D721Med (cell line): ENCODE data around the gene LRRFIP2.

Experiments used
- DNase-seq: peaks from one replicate; pipeline ENCODE4 v3.0.0; 2011; ENCODE audit warnings: low spot score; ENCODE audit not compliant: insufficient read length
- FAIRE-seq: peaks from 2 replicates; lab custom pipeline; 2011; peaks lifted over from hg19 to GRCh38; lab: Jason Lieb, UNC
- TF ChIP-seq, protein P1 (sequence below): IDR thresholded peaks from 2 replicates; pipeline ENCODE4 v1.5.1; 2012; ENCODE audit warnings: mild to moderate bottlenecking, control low read depth; ENCODE audit not compliant: insufficient read depth; ENCODE audit errors: missing control alignments

LRRFIP2 gene

DNA sequence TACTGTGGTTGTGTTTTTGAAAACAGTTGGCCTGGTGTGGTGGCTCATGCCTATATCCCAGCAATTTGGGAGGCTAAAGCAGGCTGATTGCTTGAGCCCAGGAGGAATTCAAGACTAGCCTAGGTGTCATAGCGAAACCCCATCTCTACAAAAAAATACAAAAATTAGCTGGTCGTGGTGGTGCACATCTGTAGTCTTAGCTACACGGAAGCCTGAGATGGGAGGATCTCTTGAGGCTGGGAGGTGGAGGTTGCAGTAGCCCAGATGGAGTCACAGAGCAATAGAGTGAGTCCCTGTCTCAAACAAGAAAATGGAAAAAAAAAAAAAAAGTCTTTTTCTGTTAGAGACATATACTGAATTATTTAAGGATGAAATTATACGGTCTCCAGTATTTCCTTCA lies 14.7 kb upstream of the LRRFIP2 start:
- TF ChIP-seq, protein P1, sequence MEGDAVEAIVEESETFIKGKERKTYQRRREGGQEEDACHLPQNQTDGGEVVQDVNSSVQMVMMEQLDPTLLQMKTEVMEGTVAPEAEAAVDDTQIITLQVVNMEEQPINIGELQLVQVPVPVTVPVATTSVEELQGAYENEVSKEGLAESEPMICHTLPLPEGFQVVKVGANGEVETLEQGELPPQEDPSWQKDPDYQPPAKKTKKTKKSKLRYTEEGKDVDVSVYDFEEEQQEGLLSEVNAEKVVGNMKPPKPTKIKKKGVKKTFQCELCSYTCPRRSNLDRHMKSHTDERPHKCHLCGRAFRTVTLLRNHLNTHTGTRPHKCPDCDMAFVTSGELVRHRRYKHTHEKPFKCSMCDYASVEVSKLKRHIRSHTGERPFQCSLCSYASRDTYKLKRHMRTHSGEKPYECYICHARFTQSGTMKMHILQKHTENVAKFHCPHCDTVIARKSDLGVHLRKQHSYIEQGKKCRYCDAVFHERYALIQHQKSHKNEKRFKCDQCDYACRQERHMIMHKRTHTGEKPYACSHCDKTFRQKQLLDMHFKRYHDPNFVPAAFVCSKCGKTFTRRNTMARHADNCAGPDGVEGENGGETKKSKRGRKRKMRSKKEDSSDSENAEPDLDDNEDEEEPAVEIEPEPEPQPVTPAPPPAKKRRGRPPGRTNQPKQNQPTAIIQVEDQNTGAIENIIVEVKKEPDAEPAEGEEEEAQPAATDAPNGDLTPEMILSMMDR: no peak
- DNase-seq (no peak), FAIRE-seq (no peak)

DNA sequence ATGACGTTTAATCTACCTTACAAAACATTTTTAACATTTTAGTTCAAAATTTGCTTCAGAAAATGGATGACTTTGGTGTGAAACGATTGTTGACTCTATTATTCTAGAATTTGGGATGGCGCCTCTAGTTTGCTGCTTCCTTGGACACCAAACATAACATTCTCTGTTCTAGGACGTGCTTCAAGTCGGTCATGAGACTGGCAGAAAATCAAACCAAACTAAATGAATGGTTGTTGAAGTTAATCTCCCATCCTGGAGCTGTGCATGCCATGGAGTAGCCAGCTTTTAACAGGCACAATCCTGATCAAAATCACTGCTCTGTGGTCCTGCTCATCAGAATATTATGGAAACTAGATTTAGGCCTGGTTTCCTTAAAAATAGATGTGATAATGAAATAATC lies 9.6 kb upstream of the LRRFIP2 start:
- TF ChIP-seq, protein P1: no peak
- no peak for DNase-seq

DNA sequence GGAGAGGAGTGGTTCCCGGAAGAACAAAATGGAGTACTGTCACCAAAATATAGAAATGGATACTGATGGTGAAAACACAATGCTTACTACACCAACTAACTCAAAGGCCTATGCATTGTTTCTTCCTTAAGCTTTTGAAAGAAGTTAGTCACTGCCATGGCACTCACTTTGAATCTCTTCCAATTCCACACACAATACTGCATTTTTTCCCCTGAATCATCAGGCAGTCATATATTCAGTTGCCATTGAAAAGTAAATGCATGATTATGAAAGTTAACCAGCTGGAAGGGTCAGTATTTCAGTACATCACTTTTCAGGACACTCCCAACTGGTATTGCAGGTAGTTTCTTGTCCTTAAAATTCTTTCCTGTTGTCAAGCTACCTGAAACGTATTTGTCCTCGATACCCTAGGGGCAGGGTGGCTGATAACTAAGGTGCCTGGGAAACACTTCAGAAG lies 9.0 kb upstream of the LRRFIP2 start:
- no peak for FAIRE-seq
- DNase-seq: no peak
- TF ChIP-seq, protein P1: no peak

More for the DNA sequence above, 9.6 kb upstream of the LRRFIP2 start:
- FAIRE-seq: no peak

DNA sequence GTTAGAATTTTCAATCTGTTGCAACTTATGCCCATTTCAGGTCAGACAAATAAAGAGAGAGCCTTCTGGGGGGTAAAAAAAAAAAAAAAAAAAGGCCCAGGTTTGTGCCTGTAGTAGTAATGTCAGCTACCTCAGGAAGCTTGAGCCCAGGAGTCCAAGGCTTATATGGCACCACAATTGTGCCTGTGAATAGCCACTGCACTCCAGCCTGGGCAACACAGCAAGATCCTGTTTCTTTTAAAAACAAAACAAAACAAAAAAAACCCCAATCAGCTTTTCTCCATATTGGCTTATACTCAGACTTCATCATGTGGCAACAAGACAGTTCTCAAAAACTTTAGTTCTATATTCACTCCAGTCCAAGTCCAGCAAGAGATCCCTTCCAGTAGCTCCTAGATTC lies 8.4 kb upstream of the LRRFIP2 start:
- DNase-seq (no peak), FAIRE-seq (no peak)
- TF ChIP-seq, protein P1: no peak

DNA sequence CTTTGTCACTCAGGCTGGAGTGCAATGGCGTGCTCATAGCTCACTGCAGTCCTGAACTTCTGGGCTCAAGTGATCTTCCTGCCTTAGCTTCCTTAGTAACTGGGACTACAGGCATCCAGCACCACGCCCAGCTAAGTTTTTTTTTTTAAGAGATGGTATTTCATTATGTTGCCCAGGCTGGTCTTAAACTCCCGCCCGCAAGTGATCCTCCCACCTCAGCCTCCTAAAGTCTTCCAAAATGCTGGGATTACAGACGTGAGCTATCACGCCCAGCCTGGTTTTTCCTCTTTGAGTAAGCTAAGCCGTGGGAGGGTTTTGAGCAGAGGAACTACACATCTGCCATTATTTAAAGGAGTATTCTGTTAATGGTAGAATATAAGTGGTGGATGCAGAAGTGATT lies 7.4 kb upstream of the LRRFIP2 start:
- DNase-seq (no peak), FAIRE-seq (no peak)
- TF ChIP-seq, protein P1: no peak

DNA sequence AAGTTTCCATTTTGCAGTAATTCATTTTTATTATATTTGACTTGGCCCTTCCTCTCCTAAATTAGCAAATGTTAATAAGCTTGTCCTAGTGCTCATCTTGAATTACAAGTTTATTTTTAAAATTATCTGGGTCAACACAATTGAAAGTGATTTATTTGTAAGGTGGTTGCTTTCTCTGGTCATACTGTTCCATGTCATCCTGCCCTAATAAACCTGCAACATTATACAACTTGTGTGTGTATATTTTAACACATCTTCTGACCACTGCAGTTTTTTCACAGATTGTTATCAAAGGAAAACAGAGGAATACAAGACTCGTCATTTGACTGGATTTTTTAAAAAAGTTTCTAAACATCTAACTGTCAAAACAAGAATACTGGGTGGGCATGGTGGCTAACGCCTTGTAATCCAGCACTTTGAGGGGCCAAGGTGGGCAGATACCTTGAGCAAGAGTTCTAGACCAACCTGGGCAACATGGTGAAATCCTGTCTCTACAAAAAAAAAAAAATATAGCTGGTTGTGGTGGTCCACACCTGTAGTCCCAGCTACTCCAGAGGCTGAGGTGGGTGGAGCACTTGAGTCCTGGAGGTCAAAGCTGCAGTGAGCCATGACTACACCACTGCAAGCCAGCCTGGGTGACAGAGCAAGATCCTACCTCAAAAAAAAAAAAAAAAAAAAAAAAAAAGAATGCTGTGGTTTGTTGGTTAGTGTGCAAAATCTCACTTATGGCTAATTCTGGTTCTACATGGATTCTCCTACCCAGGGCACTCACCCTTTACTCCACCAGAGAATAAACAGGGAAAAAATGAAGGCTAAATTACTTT lies 5.0 kb upstream of the LRRFIP2 start:
- TF ChIP-seq, protein P1: no peak
- FAIRE-seq (no peak), DNase-seq (no peak)

DNA sequence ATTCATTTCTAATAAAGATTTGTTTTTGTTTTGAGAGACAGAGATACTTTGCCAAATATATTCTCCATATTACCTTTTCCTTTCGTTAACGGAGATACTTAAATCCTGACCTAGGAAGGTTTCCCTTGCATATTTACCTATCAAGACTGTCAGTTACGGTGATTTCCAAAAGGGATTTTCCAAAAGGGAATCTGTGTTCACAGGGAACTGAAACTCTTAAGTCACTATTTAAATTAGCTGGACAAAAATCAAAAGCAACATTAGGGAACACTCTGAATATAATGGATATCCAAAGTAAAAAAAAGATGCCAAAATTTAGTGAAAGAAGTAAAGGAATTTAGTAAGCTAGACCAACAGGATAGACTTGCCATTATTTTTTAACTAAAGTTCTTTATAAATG lies 576 bp downstream of the LRRFIP2 start:
- FAIRE-seq: no peak
- TF ChIP-seq, protein P1: no peak

More for the DNA sequence above, 576 bp downstream of the LRRFIP2 start:
- DNase-seq: no peak
